GM12878 (cell line): ENCODE measurements around the gene NT5M.

Source experiments
- CTCF ChIP-seq, 3 experiments: IDR thresholded peaks in 2 of 3; conservative IDR thresholded peaks in 1 of 3; 2 replicates each; pipeline ENCODE4 v1.5.1; 2011; ENCODE audit warnings: low read depth in 3 of 3, low read length in 3 of 3, mild to moderate bottlenecking in 3 of 3, control low read depth in 2 of 3, moderate library complexity in 2 of 3, inconsistent platforms in 1 of 3, mixed read lengths in 1 of 3; ENCODE audit not compliant: control insufficient read depth in 2 of 3, insufficient read depth in 1 of 3; ENCODE audit errors: extremely low read depth in 1 of 3
- GABPA ChIP-seq: IDR thresholded peaks from 2 replicates; pipeline ENCODE4 v1.6.1; 2014; ENCODE audit warnings: antibody characterized with exemption, low read depth, mild to moderate bottlenecking, inconsistent platforms
- GATAD2B ChIP-seq: fragments of 450-650 bp; conservative IDR thresholded peaks from 2 replicates; pipeline ENCODE4 v1.6.1; 2017; ENCODE audit warnings: low read depth, mild to moderate bottlenecking, moderate library complexity
- MXI1 ChIP-seq: fragments of 150-350 bp; IDR thresholded peaks from 2 replicates; pipeline ENCODE4 v1.6.1; 2011; ENCODE audit warnings: low read depth, mild to moderate bottlenecking, inconsistent platforms, low read length, improper control_type of control experiment
- RUNX3 ChIP-seq: IDR thresholded peaks from 2 replicates; pipeline ENCODE4 v1.6.1; 2012; ENCODE audit warnings: low read length, inconsistent platforms
- USF1 ChIP-seq: IDR thresholded peaks from 2 replicates; pipeline ENCODE4 v1.6.1; 2011; ENCODE audit warnings: borderline replicate concordance, low read depth, mild to moderate bottlenecking, moderate library complexity, mixed read lengths, low read length; ENCODE audit not compliant: insufficient read depth; ENCODE audit errors: extremely low read length

- TF ChIP-seq RUNX3 (no peak), CTCF (IDR thresholded peaks at IDR 0.05 in 2 of 3, conservative IDR thresholded peaks at IDR 0.05 in 1 of 3; ENCODE audit: control insufficient read depth in 2 of 3, extremely low read depth in 1 of 3, insufficient read depth in 1 of 3, low read depth in 3 of 3, low read length in 3 of 3) (no peak), MXI1 (no peak), GATAD2B (no peak), USF1 (no peak), GABPA (no peak)
Observed at GRCh38 chr17:17386094-17386800, 83.1 kb downstream of the NT5M start.
